HUES48 (cell line): ENCODE results near the gene JAK2.
"Not testable (repeated sequence)": the region's sequence is repeated elsewhere in the genome, so short reads cannot be mapped to it uniquely, and the experiment has no call there.

Source experiments
- H3K27ac ChIP-seq: one replicate; pipeline ENCODE4 v1.7.0; 2013; ENCODE audit warnings: low read depth, low read length, inconsistent platforms
- H3K27me3 ChIP-seq: 2 replicates; pipeline ENCODE4 v1.6.1; 2013; ENCODE audit warnings: mild to moderate bottlenecking, low read length; ENCODE audit not compliant: control insufficient read depth, insufficient read depth
- H3K36me3 ChIP-seq: 2 replicates; pipeline ENCODE4 v1.6.1; 2013; ENCODE audit warnings: low read length; ENCODE audit not compliant: control insufficient read depth, insufficient read depth
- H3K4me1 ChIP-seq: 2 replicates; pipeline ENCODE4 v1.6.1; 2013; ENCODE audit warnings: mild to moderate bottlenecking, low read length; ENCODE audit not compliant: control insufficient read depth, insufficient read depth
- H3K4me3 ChIP-seq: 2 replicates; pipeline ENCODE4 v1.5.1; 2013; ENCODE audit warnings: mild to moderate bottlenecking, low read depth, low read length
- H3K9ac ChIP-seq: 2 replicates; pipeline ENCODE4 v1.6.1; 2013; ENCODE audit warnings: mild to moderate bottlenecking, low read depth, low read length, moderate library complexity
- H3K9me3 ChIP-seq: 2 replicates; pipeline ENCODE4 v1.6.1; 2013; ENCODE audit warnings: low read length; ENCODE audit not compliant: control insufficient read depth, insufficient read depth

Gene JAK2

GRCh38 chr9:4984621-4985385, at the start of gene JAK2:
Gene JAK2 (plus strand): TSS chr9:4985272. CDS start chr9:5021988, 36,716 bp downstream.
- H3K4me1 ChIP-seq: peaks cover 13% of the 10 kb centered on the region
- H3K27me3 ChIP-seq: peaks cover 16% of the 10 kb centered on the region
- no peaks in the 10 kb centered on the region for H3K36me3 ChIP-seq
- H3K27ac ChIP-seq: peak within 1 kb of the TSS; percentile 94
- peak within 1 kb of the TSS; percentile 82 for H3K4me3 ChIP-seq
- peak within 1 kb of the TSS; percentile 85 for H3K9ac ChIP-seq
- H3K9me3 ChIP-seq: no peaks in the 10 kb centered on the region

- H3K4me1 ChIP-seq: no peaks in the 10 kb centered on the region
- no peak overlapping the region for H3K9ac ChIP-seq
- H3K36me3 ChIP-seq: no peaks in the 10 kb centered on the region
- no peaks in the 10 kb centered on the region for H3K9me3 ChIP-seq
- H3K4me3 ChIP-seq: no peak overlapping the region
- no peaks in the 10 kb centered on the region for H3K27me3 ChIP-seq
- H3K27ac ChIP-seq: no peak overlapping the region
Observed at GRCh38 chr9:4936277-4936676, 48.8 kb upstream of the JAK2 start.

- H3K9me3 ChIP-seq: no peaks in the 10 kb centered on the region
- no peaks in the 10 kb centered on the region for H3K4me1 ChIP-seq
- no peaks in the 10 kb centered on the region for H3K27me3 ChIP-seq
- no peak overlapping the region for H3K9ac ChIP-seq
- H3K4me3 ChIP-seq: no peak overlapping the region
- H3K36me3 ChIP-seq: no peaks in the 10 kb centered on the region
- H3K27ac ChIP-seq: no peak overlapping the region
Observed at GRCh38 chr9:4936823-4937222, 48.2 kb upstream of the JAK2 start.

GRCh38 chr9:4937446-4937845, 47.6 kb upstream of the JAK2 start:
- Histone ChIP-seq H3K27ac (no peak overlapping the region), H3K4me3 (no peak overlapping the region), H3K9me3 (no peaks in the 10 kb centered on the region), H3K4me1 (no peaks in the 10 kb centered on the region), H3K27me3 (no peaks in the 10 kb centered on the region), H3K9ac (no peak overlapping the region), H3K36me3 (no peaks in the 10 kb centered on the region)

- Histone ChIP-seq H3K27me3 (no peaks in the 10 kb centered on the region), H3K36me3 (no peaks in the 10 kb centered on the region), H3K27ac (no peak overlapping the region), H3K4me3 (no peak overlapping the region), H3K9me3 (no peaks in the 10 kb centered on the region), H3K9ac (no peak overlapping the region), H3K4me1 (no peaks in the 10 kb centered on the region)
Observed at GRCh38 chr9:4938496-4938895, 46.6 kb upstream of the JAK2 start.

- H3K9ac ChIP-seq: no peak overlapping the region
- H3K4me3 ChIP-seq: no peak overlapping the region
- H3K27ac ChIP-seq: no peak overlapping the region
- H3K27me3 ChIP-seq: no peaks in the 10 kb centered on the region
- H3K4me1 ChIP-seq: no peaks in the 10 kb centered on the region
- no peaks in the 10 kb centered on the region for H3K36me3 ChIP-seq
- H3K9me3 ChIP-seq: no peaks in the 10 kb centered on the region
Observed at GRCh38 chr9:4939118-4939561, 45.9 kb upstream of the JAK2 start.

- H3K36me3 ChIP-seq, H3K27me3 ChIP-seq, H3K9me3 ChIP-seq, H3K27ac ChIP-seq, H3K4me3 ChIP-seq, H3K9ac ChIP-seq, H3K4me1 ChIP-seq: not testable (repeated sequence)
Observed at GRCh38 chr9:4942042-4942691, 42.9 kb upstream of the JAK2 start.

GRCh38 chr9:4943346-4943745, 41.7 kb upstream of the JAK2 start:
- no peak overlapping the region for H3K27ac ChIP-seq
- 0 out of 2 replicates have a peak, but pooled peaks cover 2% of the 10 kb centered on the region for H3K9me3 ChIP-seq
- H3K4me1 ChIP-seq: no peaks in the 10 kb centered on the region
- H3K27me3 ChIP-seq: no peaks in the 10 kb centered on the region
- no peaks in the 10 kb centered on the region for H3K36me3 ChIP-seq
- no peak overlapping the region for H3K9ac ChIP-seq
- H3K4me3 ChIP-seq: no peak overlapping the region

GRCh38 chr9:4944431-4945211, 40.5 kb upstream of the JAK2 start:
- H3K9me3 ChIP-seq, H3K4me1 ChIP-seq, H3K27me3 ChIP-seq, H3K9ac ChIP-seq, H3K27ac ChIP-seq, H3K4me3 ChIP-seq, H3K36me3 ChIP-seq: not testable (repeated sequence)

GRCh38 chr9:4946937-4947336, 38.1 kb upstream of the JAK2 start:
- Histone ChIP-seq H3K9me3 (0 out of 2 replicates have a peak, but pooled peaks cover 2% of the 10 kb centered on the region), H3K27me3 (no peaks in the 10 kb centered on the region), H3K36me3 (no peaks in the 10 kb centered on the region), H3K4me3 (no peak overlapping the region), H3K27ac (no peak overlapping the region), H3K9ac (no peak overlapping the region), H3K4me1 (no peaks in the 10 kb centered on the region)

GRCh38 chr9:4955836-4956235, 29.2 kb upstream of the JAK2 start:
- H3K36me3 ChIP-seq: no peaks in the 10 kb centered on the region
- no peaks in the 10 kb centered on the region for H3K27me3 ChIP-seq
- no peak overlapping the region for H3K9ac ChIP-seq
- no peak overlapping the region for H3K4me3 ChIP-seq
- H3K27ac ChIP-seq: no peak overlapping the region
- H3K4me1 ChIP-seq: no peaks in the 10 kb centered on the region
- peaks cover 21% of the 10 kb centered on the region for H3K9me3 ChIP-seq
